Measurements from ENCODE around the gene CADM2. TPM values are rescaled to one million over a fixed set of nuclear protein-coding genes. Genes with fewer than 3 reads are reported as not detected.

The CADM2 gene
- total RNA-seq, 2 experiments from 2014 or later: not detected

DNA sequence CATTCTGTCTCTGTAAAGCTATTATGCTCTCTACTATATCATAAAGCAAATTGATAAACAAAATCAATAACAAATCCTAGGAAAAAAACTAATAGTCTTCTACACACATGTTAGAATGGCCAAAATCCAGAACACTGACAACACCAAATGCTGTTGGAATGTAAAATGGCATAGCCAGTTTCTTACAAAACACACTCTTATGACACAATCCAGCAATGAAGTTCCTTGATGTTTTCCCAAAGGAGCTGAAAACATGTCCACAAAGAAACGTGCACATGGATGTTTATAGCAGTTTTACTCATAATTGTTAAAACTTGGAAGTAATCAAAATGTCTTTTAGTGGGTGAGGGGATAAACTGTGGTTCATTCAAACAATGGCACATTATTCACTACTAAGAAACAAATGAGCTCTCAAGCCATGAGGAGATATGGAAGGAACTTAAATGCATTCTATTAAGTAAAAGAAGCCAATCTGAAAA is 32.7 kb downstream of the CADM2 start:
- DNase-seq: no peak
- intact Hi-C loops (cut with micrococcal nuclease): no loop called here
- no peak overlapping the region for H3K4me3 Mint-ChIP-seq
- no peaks in the 10 kb centered on the region for H3K27me3 Mint-ChIP-seq (ENCODE audit: low read depth)
- CTCF ChIA-PET: no interaction called here
- no peak overlapping the region for H3K27ac Mint-ChIP-seq
- no peaks in the 10 kb centered on the region for H3K4me1 Mint-ChIP-seq (ENCODE audit: low read depth)
- peaks cover 2% of the 10 kb centered on the region for H3K9me3 Mint-ChIP-seq
- H3K36me3 Mint-ChIP-seq (ENCODE audit: low read depth): no peaks in the 10 kb centered on the region

- Mint-ChIP-seq H3K36me3 (ENCODE audit: low read depth) (no peaks in the 10 kb centered on the region), H3K9me3 (no peaks in the 10 kb centered on the region), H3K27me3 (ENCODE audit: low read depth) (no peaks in the 10 kb centered on the region), H3K4me3 (no peak overlapping the region), H3K27ac (no peak overlapping the region), H3K4me1 (ENCODE audit: low read depth) (no peaks in the 10 kb centered on the region)
- no peak for DNase-seq
- intact Hi-C loops (cut with micrococcal nuclease): no loop called here
- CTCF ChIA-PET: no interaction called here
Measured at GRCh38 chr3:84993956-84994355, 35.2 kb downstream of the CADM2 start.

GRCh38 chr3:84998545-84998944 is 39.8 kb downstream of the CADM2 start:
- no peak overlapping the region for H3K27ac Mint-ChIP-seq
- CTCF ChIA-PET: no interaction called here
- intact Hi-C loops (cut with micrococcal nuclease): no loop called here
- H3K27me3 Mint-ChIP-seq (ENCODE audit: low read depth): no peaks in the 10 kb centered on the region
- no peaks in the 10 kb centered on the region for H3K36me3 Mint-ChIP-seq (ENCODE audit: low read depth)
- no peak for DNase-seq
- no peak overlapping the region for H3K4me3 Mint-ChIP-seq
- no peaks in the 10 kb centered on the region for H3K4me1 Mint-ChIP-seq (ENCODE audit: low read depth)
- peaks cover 2% of the 10 kb centered on the region for H3K9me3 Mint-ChIP-seq

- CTCF ChIA-PET: no interaction called here
- H3K4me3 Mint-ChIP-seq: no peak overlapping the region
- H3K9me3 Mint-ChIP-seq: peaks cover 2% of the 10 kb centered on the region
- H3K36me3 Mint-ChIP-seq (ENCODE audit: low read depth): no peaks in the 10 kb centered on the region
- no peaks in the 10 kb centered on the region for H3K27me3 Mint-ChIP-seq (ENCODE audit: low read depth)
- no peak for DNase-seq
- H3K4me1 Mint-ChIP-seq (ENCODE audit: low read depth): no peaks in the 10 kb centered on the region
- no peak overlapping the region for H3K27ac Mint-ChIP-seq
- intact Hi-C loops (cut with micrococcal nuclease): no loop called here
Measured at GRCh38 chr3:85003479-85003878, 44.7 kb downstream of the CADM2 start.

GRCh38 chr3:85004147-85004546 is 45.4 kb downstream of the CADM2 start:
- Mint-ChIP-seq H3K36me3 (ENCODE audit: low read depth) (no peaks in the 10 kb centered on the region), H3K27ac (no peak overlapping the region), H3K4me1 (ENCODE audit: low read depth) (no peaks in the 10 kb centered on the region), H3K27me3 (ENCODE audit: low read depth) (no peaks in the 10 kb centered on the region), H3K4me3 (no peak overlapping the region), H3K9me3 (peaks cover 2% of the 10 kb centered on the region)
- no peak for DNase-seq
- CTCF ChIA-PET: no interaction called here
- intact Hi-C loops (cut with micrococcal nuclease): no loop called here

- Mint-ChIP-seq H3K27ac (no peak overlapping the region), H3K36me3 (ENCODE audit: low read depth) (no peaks in the 10 kb centered on the region), H3K4me1 (ENCODE audit: low read depth) (no peaks in the 10 kb centered on the region), H3K27me3 (ENCODE audit: low read depth) (no peaks in the 10 kb centered on the region), H3K4me3 (no peak overlapping the region), H3K9me3 (peaks cover 5% of the 10 kb centered on the region)
- intact Hi-C loops (cut with micrococcal nuclease): no loop called here
- DNase-seq: no peak
- CTCF ChIA-PET: no interaction called here
Measured at GRCh38 chr3:85005946-85006345, 47.2 kb downstream of the CADM2 start.

DNA sequence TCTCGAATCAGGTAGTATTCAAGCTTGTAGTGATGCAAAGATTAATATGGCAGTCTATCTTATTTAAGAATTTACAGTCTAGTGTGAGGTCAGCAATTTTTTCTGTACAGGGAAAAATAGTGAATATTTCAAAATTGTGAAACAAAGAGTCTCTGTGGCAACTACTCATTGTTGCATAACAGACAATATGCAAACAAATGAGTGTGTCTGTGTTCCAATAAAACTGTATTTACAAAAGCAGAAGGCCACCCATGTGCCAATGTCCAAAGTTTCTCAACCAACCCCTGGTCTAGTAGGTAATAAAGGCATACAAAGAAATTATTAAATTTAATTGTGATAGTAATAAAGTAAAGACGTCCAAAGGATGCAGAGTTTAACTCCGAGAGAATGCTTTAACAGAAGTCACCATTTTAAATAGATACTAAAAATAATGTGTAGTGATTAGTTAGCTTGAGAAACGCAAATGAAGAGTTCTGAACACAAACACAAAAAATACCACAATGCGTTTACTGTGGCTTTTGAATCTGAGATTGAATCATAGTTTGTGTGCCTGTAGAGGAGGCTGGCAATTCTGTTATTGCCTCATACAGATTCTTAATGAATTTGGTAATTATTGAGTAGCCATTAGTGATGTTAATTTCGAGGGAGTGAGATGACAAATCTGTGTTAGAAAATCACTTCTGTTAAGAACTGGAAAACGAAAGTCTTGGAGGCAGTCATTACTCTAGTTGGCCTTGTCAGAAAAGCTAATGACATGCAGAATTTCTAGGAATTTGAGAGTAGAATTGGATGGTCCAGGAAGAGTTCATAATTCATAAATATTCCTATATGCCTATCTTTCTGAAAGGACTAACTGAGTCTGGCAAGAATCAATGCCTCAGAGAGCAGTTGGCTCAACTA is 48.7 kb downstream of the CADM2 start:
- Mint-ChIP-seq H3K4me1 (ENCODE audit: low read depth) (no peaks in the 10 kb centered on the region), H3K9me3 (peaks cover 3% of the 10 kb centered on the region), H3K36me3 (ENCODE audit: low read depth) (no peaks in the 10 kb centered on the region), H3K27ac (no peak overlapping the region), H3K4me3 (no peak overlapping the region), H3K27me3 (ENCODE audit: low read depth) (no peaks in the 10 kb centered on the region)
- intact Hi-C loops (cut with micrococcal nuclease): no loop called here
- no peak for DNase-seq
- CTCF ChIA-PET: no interaction called here

DNA sequence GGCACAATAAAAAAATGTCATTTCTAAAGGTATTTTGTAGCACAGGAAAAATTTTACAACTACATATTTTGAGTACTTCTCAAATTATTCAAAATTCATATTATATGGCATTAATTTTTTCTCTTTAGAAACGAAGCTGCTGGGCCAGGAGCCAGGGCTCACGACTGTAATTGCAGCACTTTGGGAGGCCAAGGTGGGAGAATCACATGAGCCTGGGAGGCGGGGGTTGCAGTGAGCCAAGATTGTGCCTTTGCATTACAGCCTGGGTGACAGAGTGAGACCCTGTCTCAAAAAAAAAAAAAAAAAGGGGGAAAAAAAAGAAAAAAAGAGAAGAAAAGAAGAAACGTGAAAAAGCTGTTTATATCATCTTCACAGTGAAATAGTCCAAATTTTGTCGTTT is 62.0 kb downstream of the CADM2 start:
- Mint-ChIP-seq H3K9me3 (no peaks in the 10 kb centered on the region), H3K4me3 (no peak overlapping the region), H3K36me3 (ENCODE audit: low read depth) (no peaks in the 10 kb centered on the region), H3K27me3 (ENCODE audit: low read depth) (no peaks in the 10 kb centered on the region), H3K27ac (no peak overlapping the region), H3K4me1 (ENCODE audit: low read depth) (no peaks in the 10 kb centered on the region)
- CTCF ChIA-PET: interaction anchor here (0.6 kb wide), 1 partner anchor 123 kb away, joined by 3 read pairs; no protein-coding TSS in a partner anchor
- DNase-seq: no peak
- intact Hi-C loops (cut with micrococcal nuclease): no loop called here

GRCh38 chr3:85030052-85030451 is 71.3 kb downstream of the CADM2 start:
- CTCF ChIA-PET: no interaction called here
- Mint-ChIP-seq H3K27ac (no peak overlapping the region), H3K4me3 (no peak overlapping the region), H3K4me1 (ENCODE audit: low read depth) (no peaks in the 10 kb centered on the region), H3K27me3 (ENCODE audit: low read depth) (no peaks in the 10 kb centered on the region), H3K36me3 (ENCODE audit: low read depth) (no peaks in the 10 kb centered on the region), H3K9me3 (peaks cover 8% of the 10 kb centered on the region)
- DNase-seq: no peak
- intact Hi-C loops (cut with micrococcal nuclease): no loop called here

- no peaks in the 10 kb centered on the region for H3K36me3 Mint-ChIP-seq (ENCODE audit: low read depth)
- H3K27me3 Mint-ChIP-seq (ENCODE audit: low read depth): no peaks in the 10 kb centered on the region
- no peaks in the 10 kb centered on the region for H3K4me1 Mint-ChIP-seq (ENCODE audit: low read depth)
- intact Hi-C loops (cut with micrococcal nuclease): no loop called here
- CTCF ChIA-PET: interaction anchor here (0.6 kb wide), 1 partner anchor 74 kb away, joined by 4 read pairs; no protein-coding TSS in a partner anchor
- H3K4me3 Mint-ChIP-seq: no peak overlapping the region
- no peak overlapping the region for H3K27ac Mint-ChIP-seq
- DNase-seq: no peak
- H3K9me3 Mint-ChIP-seq: peaks cover 4% of the 10 kb centered on the region
Measured at GRCh38 chr3:85037203-85037602, 78.4 kb downstream of the CADM2 start.

DNA sequence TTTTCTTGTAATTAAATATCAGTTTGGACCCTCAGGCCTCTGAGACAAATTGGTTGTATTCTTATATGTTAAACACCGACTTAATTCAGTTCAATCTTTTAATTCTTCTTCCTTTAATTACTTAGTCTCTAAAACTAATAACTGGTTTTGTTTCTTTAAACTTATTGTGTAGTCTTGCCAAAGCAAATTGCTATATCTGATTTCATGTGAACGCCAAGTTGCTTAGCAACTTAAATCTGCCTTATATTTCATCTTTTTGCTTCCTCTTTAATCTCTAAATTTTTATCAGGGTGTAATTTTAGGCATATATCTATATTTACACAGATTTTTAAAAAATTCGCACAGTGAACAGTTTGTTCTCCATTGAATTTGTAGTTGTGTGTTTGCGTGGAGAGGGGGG is 82.2 kb downstream of the CADM2 start:
- no peak for DNase-seq
- H3K4me1 Mint-ChIP-seq (ENCODE audit: low read depth): no peaks in the 10 kb centered on the region
- no peaks in the 10 kb centered on the region for H3K27me3 Mint-ChIP-seq (ENCODE audit: low read depth)
- CTCF ChIA-PET: no interaction called here
- H3K36me3 Mint-ChIP-seq (ENCODE audit: low read depth): no peaks in the 10 kb centered on the region
- H3K27ac Mint-ChIP-seq: no peak overlapping the region
- no peak overlapping the region for H3K4me3 Mint-ChIP-seq
- intact Hi-C loops (cut with micrococcal nuclease): no loop called here
- peaks cover 2% of the 10 kb centered on the region for H3K9me3 Mint-ChIP-seq

GRCh38 chr3:85041562-85042055 is 82.8 kb downstream of the CADM2 start:
- CTCF ChIA-PET: no interaction called here
- Mint-ChIP-seq H3K4me1 (ENCODE audit: low read depth) (no peaks in the 10 kb centered on the region), H3K4me3 (no peak overlapping the region), H3K36me3 (ENCODE audit: low read depth) (no peaks in the 10 kb centered on the region), H3K27me3 (ENCODE audit: low read depth) (no peaks in the 10 kb centered on the region), H3K27ac (no peak overlapping the region), H3K9me3 (peaks cover 2% of the 10 kb centered on the region)
- intact Hi-C loops (cut with micrococcal nuclease): no loop called here
- no peak for DNase-seq

DNA sequence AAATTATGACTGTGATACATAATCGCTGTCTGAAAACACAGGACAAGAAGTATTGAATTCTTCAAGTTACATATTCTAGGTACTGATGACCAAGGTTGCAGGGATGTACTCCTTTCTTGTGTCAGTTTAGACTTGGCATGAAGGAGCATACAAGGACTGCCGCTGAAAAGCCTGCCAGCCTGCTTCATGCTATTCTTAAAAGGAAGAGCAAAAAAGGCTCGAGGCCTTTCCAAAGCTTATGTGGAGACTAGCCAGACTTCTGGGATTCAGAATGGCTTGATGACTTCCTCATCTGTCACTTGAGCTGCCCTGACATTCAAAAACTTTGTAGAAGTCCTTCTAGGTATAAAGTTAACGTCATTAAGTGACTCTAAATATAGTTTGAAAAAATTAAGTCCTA is 92.0 kb downstream of the CADM2 start:
- H3K27ac Mint-ChIP-seq: no peak overlapping the region
- peaks cover 7% of the 10 kb centered on the region for H3K9me3 Mint-ChIP-seq
- DNase-seq: no peak
- intact Hi-C loops (cut with micrococcal nuclease): no loop called here
- H3K27me3 Mint-ChIP-seq (ENCODE audit: low read depth): no peaks in the 10 kb centered on the region
- CTCF ChIA-PET: no interaction called here
- no peaks in the 10 kb centered on the region for H3K36me3 Mint-ChIP-seq (ENCODE audit: low read depth)
- no peaks in the 10 kb centered on the region for H3K4me1 Mint-ChIP-seq (ENCODE audit: low read depth)
- no peak overlapping the region for H3K4me3 Mint-ChIP-seq

Measured in activated naive CD4-positive, alpha-beta T cell treated with anti-CD3 and anti-CD28 coated beads for 36 hours (primary cell).